HEK293 (cell line): Measurements from ENCODE around the gene TNS1.

Source experiments
- CTCF ChIP-seq: fragments of 450-650 bp; formaldehyde crosslinking; IDR thresholded peaks from 2 replicates; pipeline ENCODE4 v1.5.1; 2016; ENCODE audit warnings: missing biosample characterization, missing genetic modification characterization
- YY1 ChIP-seq: fragments of 450-650 bp; formaldehyde crosslinking; IDR thresholded peaks from 2 replicates; pipeline ENCODE4 v1.5.1; 2018; ENCODE audit warnings: missing biosample characterization, missing genetic modification characterization
- ZNF600 ChIP-seq: fragments of 450-650 bp; formaldehyde crosslinking; IDR thresholded peaks from 2 replicates; pipeline ENCODE4 v1.5.1; 2016; ENCODE audit warnings: missing biosample characterization, missing genetic modification characterization

- no peak for TF ChIP-seq CTCF (tag by site-specific recombination)
- no peak for TF ChIP-seq YY1 (tag by site-specific recombination)
- no peak for TF ChIP-seq ZNF600
Measured at GRCh38 chr2:218033590-218034496, 31.0 kb upstream of the TNS1 start.
